ENCODE data around the gene MVP.
A peak's percentile ranks its signal among the peaks of the same experiment; 100 is the strongest.
"Not testable (repeated sequence)": the region's sequence is repeated elsewhere in the genome, so short reads cannot be mapped to it uniquely, and the experiment has no call there.

The MVP gene

GRCh38 chr16:29820271-29820701 lies at the start of gene MVP:
Gene MVP (plus strand): TSS chr16:29820462. CDS start chr16:29830550, 10,088 bp downstream.
- peak within 1 kb of the TSS; percentile 55 for H3K4me3 ChIP-seq (ENCODE audit: low read depth, low read length)
- TF ChIP-seq CTCF (IDR thresholded peaks at IDR 0.05; ENCODE audit: borderline replicate concordance, insufficient read depth, low read depth, low read length) = no peak

GRCh38 chr16:29772330-29772729 lies 47.9 kb upstream of the MVP start:
- H3K4me3 ChIP-seq (ENCODE audit: low read depth, low read length) = not testable (repeated sequence)

GRCh38 chr16:29774730-29775129 lies 45.5 kb upstream of the MVP start:
- TF ChIP-seq CTCF (IDR thresholded peaks at IDR 0.05; ENCODE audit: borderline replicate concordance, insufficient read depth, low read depth, low read length) = no peak

GRCh38 chr16:29775742-29776408 lies 44.4 kb upstream of the MVP start:
- TF ChIP-seq CTCF (IDR thresholded peaks at IDR 0.05; ENCODE audit: borderline replicate concordance, insufficient read depth, low read depth, low read length) = no peak
- no peak overlapping the region for H3K4me3 ChIP-seq (ENCODE audit: low read depth, low read length)

More at GRCh38 chr16:29774730-29775129, 45.5 kb upstream of the MVP start:
- H3K4me3 ChIP-seq (ENCODE audit: low read depth, low read length) = no peak overlapping the region

GRCh38 chr16:29777576-29778350 lies 42.5 kb upstream of the MVP start, which contains the start of gene ZG16:
Gene ZG16 (plus strand): TSS chr16:29778256. CDS start chr16:29779267, 1,011 bp downstream.
- TF ChIP-seq CTCF (IDR thresholded peaks at IDR 0.05; ENCODE audit: borderline replicate concordance, insufficient read depth, low read depth, low read length) = no peak
- no peak within 1 kb of the TSS for H3K4me3 ChIP-seq (ENCODE audit: low read depth, low read length)

GRCh38 chr16:29779474-29779873 lies 40.8 kb upstream of the MVP start:
- no peak for TF ChIP-seq CTCF (IDR thresholded peaks at IDR 0.05; ENCODE audit: borderline replicate concordance, insufficient read depth, low read depth, low read length)
- H3K4me3 ChIP-seq (ENCODE audit: low read depth, low read length) = no peak overlapping the region

GRCh38 chr16:29783094-29783953 lies 36.9 kb upstream of the MVP start:
- not testable (repeated sequence) for H3K4me3 ChIP-seq (ENCODE audit: low read depth, low read length)
